HG03064 (cell line): ENCODE data around the gene PTBP3.

Source experiments
- ATAC-seq: cut with Tn5 transposase; IDR thresholded peaks from one replicate; pipeline ENCODE4 v1.9.1; 2021; ENCODE audit warnings: low read depth; ENCODE audit not compliant: unreplicated experiment

Gene PTBP3

DNA sequence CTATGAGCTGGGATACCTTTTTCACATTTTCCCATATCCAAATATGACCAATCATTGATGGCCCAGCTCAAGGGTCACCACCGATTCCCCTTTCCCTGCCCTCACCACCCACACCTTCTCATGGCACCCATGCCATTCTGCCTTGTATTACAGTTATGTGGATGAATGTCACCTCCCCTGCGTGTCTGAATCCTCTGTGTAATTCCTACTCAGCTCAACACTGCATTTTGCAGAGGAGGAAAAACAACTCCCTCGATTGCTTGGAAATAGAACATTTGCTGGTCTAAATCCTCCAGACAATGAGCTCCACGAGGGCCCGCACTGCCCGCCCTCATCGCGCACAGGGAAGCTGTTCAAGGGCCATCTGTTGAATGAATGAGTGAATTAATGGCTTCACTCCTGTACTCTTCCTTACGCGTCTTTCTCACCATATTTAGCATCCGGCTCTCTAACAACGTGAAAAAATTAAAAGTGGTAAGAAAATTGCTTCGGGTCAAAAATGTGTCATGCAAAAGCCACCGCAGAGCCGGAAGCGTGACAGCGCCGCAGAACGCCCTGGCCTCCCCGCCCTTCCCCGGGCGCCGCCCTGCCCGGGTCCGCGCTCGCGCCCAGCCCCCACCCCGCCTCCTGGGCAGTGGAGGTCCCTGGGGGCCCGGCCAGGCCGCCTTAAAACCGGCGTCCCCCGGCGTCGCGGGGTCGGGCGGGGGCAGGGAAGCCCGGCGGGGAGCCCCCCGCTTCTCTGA is 159.0 kb downstream of the PTBP3 start:
- ATAC-seq, result peak; percentile 86

DNA sequence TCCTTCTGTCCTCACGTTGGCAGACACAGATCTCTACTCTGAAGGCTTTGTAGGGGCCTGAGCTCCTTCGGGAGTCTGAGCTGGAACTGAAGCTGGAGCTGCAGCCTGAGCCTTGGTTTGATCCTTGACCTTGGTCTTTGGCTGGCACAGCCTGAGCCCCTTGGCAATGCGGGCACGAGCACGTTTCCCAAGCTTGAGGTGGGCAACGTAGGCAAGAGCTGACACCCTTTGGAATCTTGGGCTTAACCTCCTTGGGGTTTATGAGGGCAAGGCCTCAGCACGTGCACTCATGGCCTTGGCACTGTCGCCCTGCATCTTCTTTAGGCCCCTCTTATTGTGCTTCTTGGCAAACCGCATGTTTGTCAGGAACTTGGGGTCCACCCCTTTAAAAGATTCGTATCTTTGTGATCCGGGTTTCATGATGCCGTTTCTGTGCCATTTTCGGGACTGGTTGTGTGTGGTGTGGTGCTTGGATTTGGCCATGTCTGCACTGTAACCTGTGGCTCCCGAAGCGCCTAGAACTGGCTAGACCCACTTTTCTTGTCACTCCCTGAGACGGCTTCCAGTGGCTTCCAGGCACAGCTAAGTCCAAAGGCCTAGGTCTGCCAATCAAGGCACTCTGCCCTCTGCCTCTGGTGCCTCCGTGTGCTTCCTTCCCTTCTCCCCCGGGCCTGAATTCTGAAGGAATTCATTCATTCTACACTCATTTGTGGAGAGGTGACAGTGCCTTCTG is 159.8 kb downstream of the PTBP3 start:
- no peak for ATAC-seq

DNA sequence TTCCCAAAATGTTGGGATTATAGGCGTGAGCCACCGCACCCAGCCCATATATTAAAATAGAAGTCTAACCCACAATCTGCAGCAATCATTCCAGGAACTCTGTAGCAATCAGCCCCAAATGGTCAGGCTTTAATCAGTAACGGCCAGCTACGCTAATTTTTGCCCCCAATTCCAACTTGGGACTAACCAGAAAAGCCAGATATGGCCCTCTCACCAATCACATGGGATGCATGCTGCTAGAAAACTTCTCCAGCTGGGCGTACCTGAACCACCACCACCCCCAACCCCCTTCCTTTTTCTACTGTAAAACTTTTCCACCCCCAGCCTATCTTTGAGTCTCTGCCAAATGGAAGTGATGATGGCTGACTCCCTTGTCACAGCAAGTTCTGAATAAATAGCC is 162.5 kb downstream of the PTBP3 start:
- no peak for ATAC-seq

DNA sequence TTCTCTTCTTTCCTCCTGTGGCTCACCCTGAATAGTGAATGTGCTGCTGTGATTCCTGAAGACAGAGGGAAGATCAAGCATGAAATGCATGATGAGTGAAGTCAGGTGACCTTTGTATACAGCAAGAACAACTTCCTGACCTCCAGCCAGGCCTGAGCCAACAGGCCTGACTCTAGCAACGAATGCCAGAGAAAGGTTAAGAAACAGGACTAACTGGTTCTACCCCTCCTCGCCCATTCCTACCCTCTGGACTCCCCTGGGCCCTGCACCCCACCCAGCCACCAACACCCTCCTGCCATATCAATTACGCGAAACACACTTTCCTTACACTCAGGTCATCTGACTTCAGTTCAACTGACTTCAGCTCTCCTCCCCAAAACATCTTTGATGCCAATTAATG is 163.2 kb downstream of the PTBP3 start:
- ATAC-seq, result no peak

DNA sequence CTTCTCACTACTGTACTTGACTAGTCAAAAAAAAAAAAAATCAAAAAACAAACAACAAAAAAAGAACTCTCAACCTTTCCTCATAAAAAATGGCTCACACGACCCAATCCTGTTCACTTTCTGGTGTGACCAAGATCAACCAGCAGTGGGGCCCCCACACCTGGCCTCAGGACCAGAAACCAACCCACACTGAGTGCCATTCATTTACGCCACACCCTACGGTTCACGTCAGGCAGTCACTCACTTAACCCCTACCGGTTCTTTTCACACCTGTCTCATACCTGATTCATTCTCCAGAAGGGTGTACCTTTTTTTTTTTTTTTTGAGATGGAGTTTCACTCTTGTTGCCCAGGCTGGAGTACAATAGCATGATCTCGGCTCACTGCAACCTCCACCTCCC is 164.1 kb downstream of the PTBP3 start:
- ATAC-seq, result no peak

DNA sequence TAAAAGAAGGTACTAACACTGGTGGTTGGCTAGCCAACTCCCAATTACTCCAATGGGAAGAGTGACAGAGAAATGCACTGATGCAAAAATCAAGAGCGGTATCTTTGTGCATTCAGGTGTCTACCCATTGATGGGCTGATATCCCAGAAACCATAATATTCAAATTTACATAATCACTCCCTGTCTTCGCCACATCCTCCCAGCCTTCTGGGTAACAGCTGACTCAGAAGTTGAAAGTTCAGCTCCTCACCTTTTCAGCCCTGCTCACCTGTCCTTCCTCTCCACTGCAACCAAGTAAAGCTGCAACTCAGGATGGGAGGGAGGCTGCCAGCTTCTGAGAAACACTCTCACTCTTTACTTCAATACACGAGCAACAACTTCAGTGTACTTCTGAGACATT is 165.2 kb downstream of the PTBP3 start:
- ATAC-seq, result no peak
